ENCODE results near the gene ARHGEF28.

DNA sequence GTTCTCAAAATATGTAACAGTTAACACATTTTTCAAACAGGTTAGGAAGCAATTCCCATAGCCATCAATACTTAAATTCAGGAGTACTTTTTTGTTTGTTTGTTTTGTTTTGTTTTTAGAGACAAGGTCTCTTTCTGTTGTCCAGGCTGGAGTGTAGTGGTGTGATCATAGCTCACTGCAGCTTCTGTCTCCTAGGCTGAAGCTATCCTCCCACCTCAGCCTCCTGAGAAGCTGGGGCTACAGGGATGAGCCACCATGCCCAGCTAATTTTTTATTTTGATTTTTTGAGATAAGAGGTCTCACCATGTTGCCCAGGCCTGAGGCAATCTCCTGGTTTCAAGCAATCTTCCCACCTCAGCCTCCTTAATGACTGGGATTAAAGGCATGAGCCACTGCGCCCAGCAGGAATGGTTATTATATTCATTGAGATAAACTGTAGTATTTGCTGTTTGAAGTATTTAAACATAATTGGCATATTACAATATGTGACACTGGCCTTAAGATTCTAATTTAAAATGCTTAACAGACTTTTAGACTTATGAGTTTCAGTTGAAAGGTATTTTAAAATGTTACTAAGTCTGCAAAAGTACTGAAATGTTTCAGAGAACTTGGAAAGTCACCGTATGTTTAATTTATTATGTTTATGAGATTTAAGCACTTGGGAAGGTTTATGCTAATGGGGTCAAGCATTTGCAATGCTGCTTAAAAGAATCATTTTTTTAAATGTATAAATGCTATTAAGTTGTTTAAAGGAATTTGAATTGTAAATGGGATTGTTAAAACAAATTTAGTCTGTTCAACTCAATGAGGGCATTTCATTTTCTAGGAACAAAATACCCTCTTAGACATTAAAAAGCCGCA, 43.5 kb upstream of the ARHGEF28 start:
- TF ChIP-seq, protein P1, sequence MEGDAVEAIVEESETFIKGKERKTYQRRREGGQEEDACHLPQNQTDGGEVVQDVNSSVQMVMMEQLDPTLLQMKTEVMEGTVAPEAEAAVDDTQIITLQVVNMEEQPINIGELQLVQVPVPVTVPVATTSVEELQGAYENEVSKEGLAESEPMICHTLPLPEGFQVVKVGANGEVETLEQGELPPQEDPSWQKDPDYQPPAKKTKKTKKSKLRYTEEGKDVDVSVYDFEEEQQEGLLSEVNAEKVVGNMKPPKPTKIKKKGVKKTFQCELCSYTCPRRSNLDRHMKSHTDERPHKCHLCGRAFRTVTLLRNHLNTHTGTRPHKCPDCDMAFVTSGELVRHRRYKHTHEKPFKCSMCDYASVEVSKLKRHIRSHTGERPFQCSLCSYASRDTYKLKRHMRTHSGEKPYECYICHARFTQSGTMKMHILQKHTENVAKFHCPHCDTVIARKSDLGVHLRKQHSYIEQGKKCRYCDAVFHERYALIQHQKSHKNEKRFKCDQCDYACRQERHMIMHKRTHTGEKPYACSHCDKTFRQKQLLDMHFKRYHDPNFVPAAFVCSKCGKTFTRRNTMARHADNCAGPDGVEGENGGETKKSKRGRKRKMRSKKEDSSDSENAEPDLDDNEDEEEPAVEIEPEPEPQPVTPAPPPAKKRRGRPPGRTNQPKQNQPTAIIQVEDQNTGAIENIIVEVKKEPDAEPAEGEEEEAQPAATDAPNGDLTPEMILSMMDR (conservative IDR thresholded peaks at IDR 0.05; ENCODE audit: low read length), result no peak
- no peak for TF ChIP-seq EZH2phosphoT487 (IDR thresholded peaks at IDR 0.05; ENCODE audit: borderline replicate concordance)

All from Loucy (cell line).